Lung (tissue), 12 donors: ENCODE measurements around the gene SLAMF9. TPM values are rescaled to one million over a fixed set of nuclear protein-coding genes. Genes with fewer than 3 reads are reported as not detected.

Experiments used
- ATAC-seq: fragments of 200-7000 bp; cut with Tn5 transposase; one replicate; pipeline ENCODE4 v1.9.1; 2020; ENCODE audit warnings: moderate number of reproducible peaks; ENCODE audit not compliant: insufficient read depth, low FRiP score
- DNase-seq, 3 donors: peaks; one replicate each; pipeline ENCODE4 v3.0.0-alpha.2; 2013 to 2017
- H3K27ac ChIP-seq, 2 donors: one replicate each; pipeline ENCODE4 v1.5.1; 2013; ENCODE audit warnings: mild to moderate bottlenecking in 2 of 2, moderate library complexity in 2 of 2, control low read depth in 1 of 2, inconsistent platforms in 1 of 2, low read depth in 1 of 2, low read length in 1 of 2
- H3K27me3 ChIP-seq, 3 donors: one replicate each; pipeline ENCODE4 v1.5.1; 2013; ENCODE audit warnings: low read length in 2 of 3; ENCODE audit not compliant: control insufficient read depth in 3 of 3, insufficient read depth in 3 of 3
- H3K36me3 ChIP-seq, 4 donors: one replicate each; pipeline ENCODE4 v1.5.1; 2013; ENCODE audit warnings: low read length in 4 of 4, mild to moderate bottlenecking in 1 of 4, moderate library complexity in 1 of 4; ENCODE audit not compliant: control insufficient read depth in 4 of 4, insufficient read depth in 4 of 4
- H3K4me1 ChIP-seq, 5 donors: one replicate each; pipeline ENCODE4 v1.5.1; 2013; ENCODE audit warnings: low read length in 5 of 5, mild to moderate bottlenecking in 2 of 5, moderate library complexity in 1 of 5; ENCODE audit not compliant: control insufficient read depth in 5 of 5, insufficient read depth in 5 of 5
- H3K4me3 ChIP-seq: one replicate; pipeline ENCODE4 v1.5.1; 2013; ENCODE audit warnings: mild to moderate bottlenecking, control low read depth, moderate library complexity
- H3K9ac ChIP-seq, 2 donors: one replicate each; pipeline ENCODE4 v1.5.1; 2013; ENCODE audit warnings: low read length in 2 of 2, control low read depth in 1 of 2; ENCODE audit not compliant: insufficient read depth in 1 of 2
- H3K9me3 ChIP-seq, 4 donors: one replicate each; pipeline ENCODE4 v1.5.1; 2013; ENCODE audit warnings: low read length in 3 of 4, mild to moderate bottlenecking in 1 of 4, moderate library complexity in 1 of 4; ENCODE audit not compliant: control insufficient read depth in 4 of 4, insufficient read depth in 3 of 4
- CTCF ChIP-seq: IDR thresholded peaks from 2 replicates; pipeline ENCODE4 v1.5.1; 2012; ENCODE audit warnings: mild to moderate bottlenecking; ENCODE audit errors: control extremely low read depth, extremely low read depth
- WGBS, 2 donors: extraction: QIAGEN DNeasy Blood & Tissue Kit; methylation state at CpG; one replicate each; pipeline ENCODE4 v1.1.7; 2013; 5-methylcytosine and 5-hydroxymethylcytosine counted together
- polyA plus RNA-seq, 2 donors: library from polyadenylated mRNA; stranded (reverse); fragments of 200-250 nt; gene quantifications; one replicate each; pipeline ENCODE4 v1.2.1, GENCODE V29; 2013
- total RNA-seq, 2 donors: library from RNA; depleted of rRNA in 1 of 2; stranded (reverse); fragments of >200 nt in 1 of 2; gene quantifications; one replicate each; pipeline ENCODE4 v1.2.1, GENCODE V29; 2014 to 2021
- donor health status: control.
- donor health status: control.
- donor health status: Bipolar disorder and iron deficiency.
- donor health status: healthy.
- donor health status: DM: yes; HTN: yes; CAD: no.

The SLAMF9 gene
- total and polyA plus RNA-seq, 4 donors, result 0.37 to 0.74 (median 0.40) TPM

GRCh38 chr1:159947942-159948341 is 6.1 kb downstream of the SLAMF9 start:
- Histone ChIP-seq H3K27ac (no peak overlapping the region), H3K4me3 (no peak overlapping the region), H3K36me3 (no peaks in the 10 kb centered on the region), H3K27me3 (no peaks in the 10 kb centered on the region), H3K9me3 (no peaks in the 10 kb centered on the region), H3K9ac (no peak overlapping the region), H3K4me1 (peaks cover 0 to 22% (median 10%) of the 10 kb centered on the region in 5 donors)
- ATAC-seq (no peak), DNase-seq (no peak)
- no peak for TF ChIP-seq CTCF
- 67 to 88% methylated on average over 1 of the region's 1 CpG for whole genome bisulfite sequencing, 2 donors

GRCh38 chr1:159946242-159947187 is 7.5 kb downstream of the SLAMF9 start:
- 59 to 61% methylated on average over 9 of the region's 9 CpGs for WGBS, 2 donors

GRCh38 chr1:159945483-159946241 is 8.4 kb downstream of the SLAMF9 start, which contains the start of gene IGSF9:
Gene IGSF9 (minus strand): TSS chr1:159945613. CDS start chr1:159943454, 2,159 bp downstream.
- H3K9ac ChIP-seq, result no peak within 1 kb of the TSS
- peak; percentile 86 for ATAC-seq

More at GRCh38 chr1:159946242-159947187, 7.5 kb downstream of the SLAMF9 start:
- no peak for TF ChIP-seq CTCF
- DNase-seq (no peak), ATAC-seq (no peak)
- Histone ChIP-seq H3K9me3 (no peaks in the 10 kb centered on the region), H3K4me1 (peaks cover 0 to 22% (median 10%) of the 10 kb centered on the region in 5 donors), H3K36me3 (no peaks in the 10 kb centered on the region), H3K4me3 (no peak overlapping the region), H3K9ac (no peak overlapping the region), H3K27me3 (no peaks in the 10 kb centered on the region), H3K27ac (no peak overlapping the region)

More at GRCh38 chr1:159945483-159946241, 8.4 kb downstream of the SLAMF9 start, which contains the start of gene IGSF9:
- no peak within 1 kb of the TSS for H3K4me3 ChIP-seq
- WGBS, 2 donors, result 2 to 4% methylated on average over 57 to 58 of the region's 58 CpGs
- peaks cover 0 to 22% (median 8%) of the 10 kb centered on the region in 5 donors for H3K4me1 ChIP-seq
- DNase-seq, result peak; percentile 92 to 95 (median 94)
- H3K27ac ChIP-seq, result peak within 1 kb of the TSS in 1 of 2 donors; percentile 20
- no peaks in the 10 kb centered on the region for H3K27me3 ChIP-seq
- H3K36me3 ChIP-seq, result no peaks in the 10 kb centered on the region
- H3K9me3 ChIP-seq, result no peaks in the 10 kb centered on the region
- peak; percentile 40 for TF ChIP-seq CTCF
